Measurements from ENCODE around the gene PALLD.

Gene PALLD

DNA sequence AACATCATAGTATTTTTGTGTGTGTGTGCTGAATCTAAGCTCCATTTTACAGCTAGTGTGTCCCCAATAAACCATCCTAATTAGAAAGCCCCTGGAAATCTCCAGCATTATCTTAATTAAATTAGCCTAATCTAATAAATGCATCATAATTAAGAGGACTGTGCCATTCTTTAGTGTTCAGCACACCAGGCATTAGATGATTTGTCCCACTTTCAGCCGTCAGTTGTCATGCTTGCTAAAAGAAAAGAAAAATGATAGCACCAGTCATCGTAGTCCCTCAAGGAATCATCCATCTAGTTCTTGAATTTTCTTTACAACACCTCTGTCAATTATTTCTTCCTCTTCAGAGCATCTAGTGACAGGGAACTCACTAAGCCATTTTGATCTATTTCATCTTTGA lies 155.9 kb downstream of the PALLD start:
- DNase-seq = no peak

DNA sequence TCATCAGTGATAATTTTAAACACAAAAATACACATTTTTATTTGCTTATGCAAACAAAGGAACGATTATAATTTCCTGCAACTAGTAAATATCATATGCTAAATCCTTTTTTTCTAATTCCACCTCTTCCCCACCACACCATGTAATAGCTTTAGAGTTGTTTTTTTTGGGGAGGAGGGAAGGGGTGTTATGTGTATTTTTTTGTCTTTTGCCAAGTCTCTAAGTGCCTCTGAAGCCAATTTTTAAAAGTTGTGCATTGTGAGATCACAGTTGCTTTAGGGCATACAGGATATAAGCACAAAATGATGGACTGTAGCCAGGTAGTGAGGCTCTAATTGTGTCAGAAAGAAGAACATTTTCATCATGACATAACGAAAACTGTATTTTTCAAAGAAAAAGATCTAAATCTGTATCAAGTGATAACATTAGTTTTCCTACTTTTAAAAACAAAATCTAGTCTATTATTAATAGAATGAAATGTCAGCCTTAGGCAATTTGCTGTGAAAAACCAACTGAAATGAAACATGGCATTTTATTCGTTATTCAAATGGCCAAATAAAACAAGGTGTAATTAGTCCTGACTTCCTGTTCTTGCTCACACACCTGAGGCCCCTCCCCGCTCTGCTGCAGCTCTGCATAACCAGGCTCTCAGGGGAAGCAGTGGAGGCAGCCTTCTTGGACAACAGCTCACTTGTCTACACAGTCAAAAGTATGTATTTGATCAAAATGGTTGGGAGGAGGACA lies 157.4 kb downstream of the PALLD start:
- DNase-seq = no peak

- no peak for DNase-seq
Measured at GRCh38 chr4:168654848-168655174, 158.0 kb downstream of the PALLD start.

GRCh38 chr4:168655182-168655581 lies 158.3 kb downstream of the PALLD start:
- no peak for DNase-seq

DNA sequence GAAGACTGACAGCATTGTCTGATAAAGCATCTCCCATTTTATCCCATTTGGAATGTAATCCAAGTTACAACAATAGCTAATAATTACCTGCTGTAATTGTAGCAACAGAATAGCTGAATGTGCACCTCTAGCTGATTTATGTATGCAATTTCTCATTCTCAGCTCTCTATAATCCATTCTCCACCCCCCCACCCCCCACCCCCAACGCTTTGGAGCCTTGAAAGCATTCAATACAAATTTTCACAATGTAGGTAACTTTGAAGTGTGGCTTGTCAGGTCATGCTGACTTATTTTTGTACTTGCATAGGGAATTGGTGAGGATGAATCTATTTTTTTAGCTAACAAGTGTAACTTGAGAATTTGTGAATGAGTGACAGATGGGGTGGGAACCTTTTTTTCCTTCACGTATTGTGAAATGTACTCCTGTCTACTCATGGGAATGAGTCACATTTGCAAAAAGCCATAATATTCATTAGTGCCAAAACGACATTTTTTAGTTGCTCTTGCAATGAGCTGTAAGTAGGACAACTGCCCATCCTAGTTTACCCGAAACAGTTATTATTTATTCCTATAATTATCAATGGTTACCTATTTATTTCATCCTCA lies 159.3 kb downstream of the PALLD start:
- DNase-seq = no peak

DNA sequence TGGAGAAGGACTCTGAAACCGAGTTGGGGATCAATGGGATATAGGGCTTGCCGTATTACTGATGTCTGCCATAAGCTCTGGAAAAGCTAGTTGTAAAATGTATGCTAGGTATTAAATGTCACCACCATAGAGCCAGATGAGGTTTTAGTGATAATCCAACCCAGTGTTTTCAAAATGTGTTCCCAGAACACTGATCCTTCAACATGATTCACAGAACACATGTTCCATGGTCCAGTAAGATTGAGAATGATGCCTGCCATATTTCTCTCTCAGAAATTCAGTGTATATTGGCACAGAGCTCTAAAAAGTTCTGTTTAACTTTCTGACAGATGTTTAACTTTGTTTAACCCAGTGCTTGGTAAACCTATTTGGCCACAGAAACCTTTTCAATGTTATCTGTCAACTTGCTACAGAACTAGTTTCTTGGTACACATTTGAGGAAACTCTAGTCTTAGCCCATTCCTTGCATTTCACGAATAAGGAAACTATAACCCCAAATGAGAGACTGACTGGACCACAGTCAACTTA lies 160.2 kb downstream of the PALLD start:
- no peak for DNase-seq

DNA sequence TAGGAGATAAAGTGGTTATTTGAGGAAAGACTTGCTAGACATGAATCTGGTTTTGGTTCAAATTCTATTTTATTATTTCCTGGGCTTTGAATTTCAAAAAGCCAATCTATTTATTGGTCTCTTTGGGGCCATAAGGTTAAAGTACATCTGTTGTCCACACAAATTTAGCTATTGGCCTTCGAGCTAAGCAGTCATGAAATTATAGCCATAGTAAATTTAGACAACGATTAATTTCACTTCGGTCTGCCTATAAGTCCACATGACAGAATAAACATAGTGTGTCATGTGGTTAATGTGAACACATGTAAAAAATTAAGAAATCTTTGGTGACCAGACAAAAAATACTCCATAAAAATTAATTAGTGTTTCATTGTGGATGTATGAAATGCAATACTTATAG lies 161.9 kb downstream of the PALLD start:
- no peak for DNase-seq

GRCh38 chr4:168659741-168660465 lies 163.1 kb downstream of the PALLD start:
- DNase-seq = no peak

DNA sequence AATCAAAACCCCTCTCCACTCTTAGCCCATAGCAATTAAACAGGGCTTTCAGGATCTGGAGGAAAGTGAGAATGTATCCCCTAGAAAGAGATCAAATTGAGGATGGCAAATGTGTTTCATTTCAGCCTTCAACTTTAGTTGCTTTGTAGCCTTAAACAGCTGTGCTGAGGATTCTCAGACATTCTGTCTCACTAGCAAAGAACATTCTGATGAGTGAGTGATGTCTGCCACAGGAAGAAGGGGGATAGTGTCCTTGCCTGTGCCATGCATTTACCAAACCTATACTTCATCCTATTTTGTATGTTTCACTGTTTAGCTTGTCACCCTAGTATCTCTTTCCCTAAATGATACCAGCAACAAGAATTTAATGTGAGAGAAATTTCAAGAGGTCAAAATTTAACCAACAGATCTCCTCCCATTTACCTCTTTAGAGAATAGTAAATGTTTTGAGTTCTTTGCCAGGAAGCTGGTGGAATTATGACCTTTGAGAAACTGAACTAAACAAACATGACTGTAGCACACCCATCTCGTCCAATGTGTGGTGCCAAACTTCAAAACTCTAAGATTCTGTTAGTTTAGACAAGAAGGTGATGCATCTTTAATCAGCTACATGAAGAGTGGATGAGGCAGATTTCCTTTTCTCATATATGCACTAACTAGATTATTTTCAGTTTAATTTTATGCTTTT lies 165.6 kb downstream of the PALLD start:
- DNase-seq = no peak

DNA sequence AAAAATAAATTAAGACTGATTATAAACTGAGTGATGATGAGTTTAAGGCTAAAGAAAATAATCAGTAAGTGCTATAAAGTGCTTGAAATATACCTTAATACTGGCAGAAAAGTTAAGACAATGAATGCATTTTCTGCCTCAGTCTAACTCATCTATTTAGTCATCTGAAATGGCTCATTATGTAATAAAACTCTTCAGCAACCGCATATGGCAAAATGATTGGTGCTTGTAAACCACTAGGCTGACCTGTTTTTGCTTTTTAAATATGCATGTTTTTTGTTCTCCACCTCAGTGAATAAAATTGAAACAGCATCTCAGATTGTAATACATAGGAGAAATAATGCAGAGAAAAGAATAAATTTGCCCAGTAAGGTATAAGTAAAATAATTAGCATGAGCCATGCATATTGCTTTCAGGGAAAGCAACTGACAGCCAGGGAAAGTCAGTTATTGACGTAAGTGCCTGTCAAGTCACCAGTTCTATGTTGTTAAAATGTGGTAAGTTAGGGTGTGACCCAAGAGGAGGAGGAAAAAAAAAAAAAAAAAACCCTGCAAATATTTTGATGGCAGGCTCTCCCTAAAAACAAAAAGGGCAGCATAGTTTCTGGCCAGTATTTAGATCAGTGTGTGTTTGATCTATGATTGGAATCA lies 167.5 kb downstream of the PALLD start:
- DNase-seq = no peak

DNA sequence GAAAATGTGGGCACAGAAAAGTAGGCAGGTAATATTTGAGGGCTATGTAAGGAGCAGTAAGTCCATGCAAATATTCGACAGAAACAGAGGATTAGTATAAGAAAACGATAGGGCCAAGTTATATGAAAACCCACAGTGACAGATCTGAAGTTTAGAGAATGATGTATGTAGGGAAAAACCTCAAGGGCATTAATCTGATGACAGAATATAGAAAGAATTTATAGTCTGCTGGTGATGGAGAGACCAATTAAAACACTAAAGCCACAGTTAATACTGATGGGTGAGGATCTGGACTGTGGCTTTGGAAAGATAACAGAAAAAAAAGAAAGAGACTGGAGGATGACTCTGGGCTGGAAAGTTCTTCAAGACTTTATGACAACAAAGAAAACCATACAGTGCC lies 169.7 kb downstream of the PALLD start:
- DNase-seq = no peak

DNA sequence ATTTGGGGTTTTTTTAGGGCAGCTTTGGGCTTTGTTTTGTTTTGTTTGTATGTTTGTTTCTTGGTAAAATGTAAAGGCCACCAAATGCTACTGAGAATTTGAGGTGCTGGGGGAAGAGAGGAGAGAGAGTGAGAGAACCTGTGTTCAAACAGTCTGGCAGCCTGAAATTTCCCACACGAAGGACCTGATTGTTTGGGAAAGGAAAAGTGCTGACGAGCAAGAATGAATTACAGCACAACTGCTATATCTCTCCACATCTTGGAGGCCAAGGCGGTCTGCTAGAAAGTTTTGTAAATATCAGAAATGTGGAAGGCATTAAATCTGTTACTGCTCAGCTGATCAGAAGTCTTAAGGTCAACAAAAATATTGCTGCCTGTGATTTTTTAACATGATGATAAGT lies 170.5 kb downstream of the PALLD start:
- DNase-seq = no peak

GRCh38 chr4:168667921-168668320 lies 171.1 kb downstream of the PALLD start:
- no peak for DNase-seq

DNA sequence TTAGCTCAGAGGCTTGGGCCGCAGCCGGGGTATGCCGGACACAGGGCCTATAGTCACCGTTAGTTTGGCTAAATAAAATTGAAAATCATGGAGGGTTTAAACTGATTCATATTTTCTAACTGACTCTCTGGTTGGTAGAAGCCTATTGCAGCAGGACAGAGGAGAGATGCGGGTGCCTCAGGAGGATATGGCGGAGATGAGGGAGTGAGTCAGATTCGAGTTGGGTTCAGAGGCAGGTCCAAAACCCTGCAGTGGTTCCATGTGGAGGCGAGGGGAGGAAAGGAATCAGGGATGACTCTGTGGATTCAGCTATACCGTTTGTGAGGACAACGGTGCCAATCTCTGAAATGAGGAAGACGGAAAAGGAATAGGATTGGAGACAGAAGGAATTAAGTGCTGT lies 176.6 kb downstream of the PALLD start:
- DNase-seq = no peak

GRCh38 chr4:168674077-168674747 lies 177.4 kb downstream of the PALLD start:
- no peak for DNase-seq

- no peak for DNase-seq
Measured at GRCh38 chr4:168674866-168675265, 178.0 kb downstream of the PALLD start.

DNA sequence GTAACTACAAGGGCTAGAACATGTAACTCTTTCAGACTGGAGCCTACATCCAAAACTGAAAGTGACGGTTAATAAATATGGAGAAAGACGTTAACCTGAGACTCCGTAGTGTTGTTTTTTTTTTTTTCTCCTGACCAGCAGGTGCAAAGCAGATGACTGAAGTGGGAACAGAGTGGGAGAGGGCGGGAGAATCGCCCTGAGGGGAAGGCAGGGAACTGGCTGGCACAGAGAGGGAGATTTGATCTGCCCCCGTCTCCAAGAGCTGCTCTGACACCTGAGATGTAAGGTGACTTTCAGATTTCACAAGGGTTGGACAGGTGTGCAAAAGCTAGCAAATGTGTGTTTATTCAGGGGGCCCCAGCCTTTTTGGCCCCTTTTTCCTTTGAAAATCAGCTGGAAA lies 180.2 kb downstream of the PALLD start:
- DNase-seq = no peak

GRCh38 chr4:168677879-168678278 lies 181.0 kb downstream of the PALLD start:
- no peak for DNase-seq

DNA sequence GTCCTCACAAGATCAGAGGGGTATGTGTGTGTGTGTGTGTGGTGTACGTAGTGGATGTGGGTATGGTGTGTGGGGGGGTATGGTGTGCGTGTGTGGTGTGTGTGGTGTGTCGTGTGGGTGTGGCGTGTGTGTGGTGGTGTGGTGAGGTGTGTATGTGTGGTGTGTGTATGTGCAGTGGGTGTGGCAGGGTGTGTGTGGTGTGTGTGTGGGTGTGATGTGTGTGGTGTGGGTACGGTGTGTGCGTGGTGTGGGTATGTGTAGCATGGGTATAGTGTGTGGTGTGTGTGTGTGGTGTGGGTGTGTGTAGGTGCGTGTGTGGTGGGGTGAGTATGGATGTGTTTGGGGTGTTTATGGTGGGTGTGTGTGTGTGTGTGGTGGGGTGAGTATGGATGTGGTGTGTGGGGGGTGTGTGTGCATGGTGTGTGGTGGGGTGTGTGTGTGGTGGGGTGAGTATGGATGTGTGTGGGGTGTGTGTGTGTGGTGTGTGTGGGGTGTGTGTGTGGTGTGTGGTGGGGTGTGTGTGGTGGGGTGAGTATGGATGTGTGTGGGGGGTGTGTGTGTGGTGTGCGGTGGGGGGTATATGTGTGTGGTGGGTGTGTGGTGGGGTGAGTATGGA lies 182.0 kb downstream of the PALLD start:
- no peak for DNase-seq

- DNase-seq = no peak
Measured at GRCh38 chr4:168679397-168679796, 182.5 kb downstream of the PALLD start.

- no peak for DNase-seq
Measured at GRCh38 chr4:168679819-168680218, 183.0 kb downstream of the PALLD start.
